Measurements from ENCODE around the gene KLC4. TPM values are rescaled to one million over a fixed set of nuclear protein-coding genes. Genes with fewer than 3 reads are reported as not detected.

Gene KLC4
- polyA plus RNA-seq, 2 of the 4 experiments (the other 2 are of a cell fraction), result 8.4 to 9.9 TPM

DNA sequence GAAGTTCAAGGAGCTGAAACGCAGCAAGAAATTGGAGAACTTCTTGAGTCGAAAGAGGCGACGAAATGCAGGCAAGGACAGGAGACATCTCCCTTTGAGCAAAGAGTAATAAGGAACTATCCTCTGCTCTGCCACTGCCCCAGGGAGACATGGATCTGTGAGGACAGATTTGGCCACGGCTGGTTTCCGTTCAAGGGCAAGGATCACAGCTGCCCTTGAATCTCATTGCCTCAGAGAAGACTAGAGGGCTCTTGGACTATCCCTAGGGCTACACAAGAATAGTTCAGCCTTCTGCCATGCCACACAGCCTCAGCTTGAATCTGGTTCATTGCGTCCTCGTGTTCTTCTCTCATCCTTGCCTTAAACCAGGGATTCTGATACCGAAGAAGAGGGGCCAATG is 30.3 kb upstream of the KLC4 start:
- POLR2A ChIA-PET, result no interaction called here
- 96% methylated on average over 9 of the region's 9 CpGs for WGBS (ENCODE audit: missing lambda C conversion rate)
- CTCF ChIA-PET, result interaction anchor here (0.7 to 1.0 kb wide), 2 partner anchors 12 to 115 kb away, joined by 3 read pairs; no protein-coding TSS in a partner anchor

DNA sequence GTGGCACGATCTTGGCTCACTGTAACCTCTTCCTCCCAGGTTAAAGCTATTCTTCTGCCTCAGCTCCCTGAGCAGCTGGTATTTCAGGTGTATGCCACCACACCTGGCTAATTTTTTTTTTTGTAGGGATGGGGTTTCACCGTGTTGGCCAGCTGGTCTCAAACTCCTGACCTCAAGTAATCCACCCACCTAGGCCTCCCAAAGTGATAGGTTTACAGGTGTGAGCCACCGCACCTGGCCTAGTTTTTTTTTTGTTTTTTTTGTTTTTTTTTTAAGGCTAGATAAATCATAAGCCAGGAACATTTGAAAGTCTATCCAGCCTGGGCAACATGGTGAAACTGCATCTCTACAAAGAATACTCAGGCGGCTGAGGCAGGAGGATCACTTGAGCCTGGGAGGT is 27.1 kb upstream of the KLC4 start:
- H3K4me3 ChIP-seq, result no peak overlapping the region
- no peak overlapping the region for H3K27ac ChIP-seq
- ChIA-PET POLR2A (interaction anchor here (0.7 kb wide), 1 partner anchor 49 kb away, joined by 4 read pairs; no protein-coding TSS in a partner anchor), CTCF (no interaction called here)
- no peak for ATAC-seq
- H3K9me3 ChIP-seq, result no peaks in the 10 kb centered on the region
- FAIRE-seq, result no peak
- DNase-seq (ENCODE audit: low read depth in 1 of 2, low spot score in 1 of 2), result no peak
- WGBS (ENCODE audit: missing lambda C conversion rate), result 91% methylated on average over 4 of the region's 4 CpGs
- TF ChIP-seq POLR2AphosphoS2 (conservative IDR thresholded peaks at IDR 0.05; ENCODE audit: low read length) (no peak), MAZ (IDR thresholded peaks at IDR 0.05; ENCODE audit: borderline replicate concordance, low read depth, low read length) (no peak), KDM5A (IDR thresholded peaks at IDR 0.05) (no peak), ZNF302 (CRISPR knock-in tag; IDR thresholded peaks at IDR 0.05) (no peak), EP300 (IDR thresholded peaks at IDR 0.05) (no peak), HDAC2 (IDR thresholded peaks at IDR 0.05) (no peak), FOXS1 (CRISPR knock-in tag; IDR thresholded peaks at IDR 0.05) (no peak), KDM1A (IDR thresholded peaks at IDR 0.05; ENCODE audit: low read depth) (no peak), NPAS2 (CRISPR knock-in tag; IDR thresholded peaks at IDR 0.05; ENCODE audit: borderline replicate concordance) (no peak), HOXB13 (CRISPR knock-in tag; IDR thresholded peaks at IDR 0.05; ENCODE audit: low read depth) (no peak), CHD4 (IDR thresholded peaks at IDR 0.05; ENCODE audit: borderline replicate concordance) (no peak), PHF8 (IDR thresholded peaks at IDR 0.05; ENCODE audit: borderline replicate concordance, low read depth) (no peak)
- TF ChIP-seq, protein P1, sequence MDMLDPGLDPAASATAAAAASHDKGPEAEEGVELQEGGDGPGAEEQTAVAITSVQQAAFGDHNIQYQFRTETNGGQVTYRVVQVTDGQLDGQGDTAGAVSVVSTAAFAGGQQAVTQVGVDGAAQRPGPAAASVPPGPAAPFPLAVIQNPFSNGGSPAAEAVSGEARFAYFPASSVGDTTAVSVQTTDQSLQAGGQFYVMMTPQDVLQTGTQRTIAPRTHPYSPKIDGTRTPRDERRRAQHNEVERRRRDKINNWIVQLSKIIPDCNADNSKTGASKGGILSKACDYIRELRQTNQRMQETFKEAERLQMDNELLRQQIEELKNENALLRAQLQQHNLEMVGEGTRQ (IDR thresholded peaks at IDR 0.05), result no peak
- TF ChIP-seq, protein P2, sequence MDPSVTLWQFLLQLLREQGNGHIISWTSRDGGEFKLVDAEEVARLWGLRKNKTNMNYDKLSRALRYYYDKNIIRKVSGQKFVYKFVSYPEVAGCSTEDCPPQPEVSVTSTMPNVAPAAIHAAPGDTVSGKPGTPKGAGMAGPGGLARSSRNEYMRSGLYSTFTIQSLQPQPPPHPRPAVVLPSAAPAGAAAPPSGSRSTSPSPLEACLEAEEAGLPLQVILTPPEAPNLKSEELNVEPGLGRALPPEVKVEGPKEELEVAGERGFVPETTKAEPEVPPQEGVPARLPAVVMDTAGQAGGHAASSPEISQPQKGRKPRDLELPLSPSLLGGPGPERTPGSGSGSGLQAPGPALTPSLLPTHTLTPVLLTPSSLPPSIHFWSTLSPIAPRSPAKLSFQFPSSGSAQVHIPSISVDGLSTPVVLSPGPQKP (IDR thresholded peaks at IDR 0.05; ENCODE audit: low read depth, low read length), result no peak
- TF ChIP-seq, protein P3, sequence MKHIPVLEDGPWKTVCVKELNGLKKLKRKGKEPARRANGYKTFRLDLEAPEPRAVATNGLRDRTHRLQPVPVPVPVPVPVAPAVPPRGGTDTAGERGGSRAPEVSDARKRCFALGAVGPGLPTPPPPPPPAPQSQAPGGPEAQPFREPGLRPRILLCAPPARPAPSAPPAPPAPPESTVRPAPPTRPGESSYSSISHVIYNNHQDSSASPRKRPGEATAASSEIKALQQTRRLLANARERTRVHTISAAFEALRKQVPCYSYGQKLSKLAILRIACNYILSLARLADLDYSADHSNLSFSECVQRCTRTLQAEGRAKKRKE (CRISPR knock-in tag; IDR thresholded peaks at IDR 0.05; ENCODE audit: low read depth), result no peak
- TF ChIP-seq, protein P4, sequence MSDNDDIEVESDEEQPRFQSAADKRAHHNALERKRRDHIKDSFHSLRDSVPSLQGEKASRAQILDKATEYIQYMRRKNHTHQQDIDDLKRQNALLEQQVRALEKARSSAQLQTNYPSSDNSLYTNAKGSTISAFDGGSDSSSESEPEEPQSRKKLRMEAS (IDR thresholded peaks at IDR 0.05), result no peak
- no peaks in the 10 kb centered on the region for H3K4me1 ChIP-seq
- no peak overlapping the region for H3K4me2 ChIP-seq

More for the DNA sequence above, 30.3 kb upstream of the KLC4 start:
- no peak overlapping the region for H3K27ac ChIP-seq
- H3K9me3 ChIP-seq, result no peaks in the 10 kb centered on the region
- FAIRE-seq (no peak), ATAC-seq (no peak), DNase-seq (ENCODE audit: low read depth in 1 of 2, low spot score in 1 of 2) (no peak)
- H3K4me3 ChIP-seq, result no peak overlapping the region
- H3K4me2 ChIP-seq, result no peak overlapping the region
- H3K4me1 ChIP-seq, result no peaks in the 10 kb centered on the region
- TF ChIP-seq, protein P4 (IDR thresholded peaks at IDR 0.05), result no peak
- TF ChIP-seq TP53 (CRISPR knock-in tag; IDR thresholded peaks at IDR 0.05) (no peak), POLR2A (IDR thresholded peaks at IDR 0.05; ENCODE audit: low read length) (no peak), EHF (CRISPR knock-in tag; IDR thresholded peaks at IDR 0.05) (no peak), MAFK (IDR thresholded peaks at IDR 0.05; ENCODE audit: partially characterized antibody) (no peak), SMC3 (IDR thresholded peaks at IDR 0.05) (no peak), ESRRA (IDR thresholded peaks at IDR 0.05; ENCODE audit: borderline replicate concordance, low read length) (no peak)
- TF ChIP-seq, protein P1 (IDR thresholded peaks at IDR 0.05), result no peak
- TF ChIP-seq, protein P3 (CRISPR knock-in tag; IDR thresholded peaks at IDR 0.05; ENCODE audit: low read depth), result no peak

Measured in A549 (cell line).